Stimulated activated CD8-positive, alpha-beta memory T cell treated with anti-CD3 and anti-CD28 coated beads, Interleukin-7, amount 100 ng/mL, for 1 hour (primary cell): ENCODE measurements around the gene ABRAXAS1.

ENCODE experiments used
- DNase-seq, 2 donors: peaks; one replicate each; pipeline ENCODE4 v3.0.0-alpha.2; 2020; ENCODE audit warnings: low read depth in 2 of 2

Gene ABRAXAS1

DNA sequence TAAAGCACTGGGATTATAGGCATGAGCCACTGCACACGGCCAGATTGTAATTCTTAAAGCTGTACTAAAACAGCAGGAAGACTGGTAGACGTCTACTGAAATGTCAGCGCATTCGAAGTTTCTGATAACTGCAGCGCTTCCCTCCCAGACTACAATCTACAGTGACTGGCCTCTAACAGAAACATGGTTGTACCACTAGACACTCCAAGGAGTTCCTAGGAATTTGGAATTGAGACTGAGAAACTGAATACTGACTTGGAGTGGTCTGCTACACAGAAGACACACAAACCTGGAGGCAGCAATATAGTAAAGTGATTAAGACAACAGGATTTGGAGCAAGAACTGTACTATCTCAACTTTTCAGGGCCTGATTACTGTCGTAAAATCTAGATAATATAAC, 30.2 kb downstream of the ABRAXAS1 start:
- no peak for DNase-seq

DNA sequence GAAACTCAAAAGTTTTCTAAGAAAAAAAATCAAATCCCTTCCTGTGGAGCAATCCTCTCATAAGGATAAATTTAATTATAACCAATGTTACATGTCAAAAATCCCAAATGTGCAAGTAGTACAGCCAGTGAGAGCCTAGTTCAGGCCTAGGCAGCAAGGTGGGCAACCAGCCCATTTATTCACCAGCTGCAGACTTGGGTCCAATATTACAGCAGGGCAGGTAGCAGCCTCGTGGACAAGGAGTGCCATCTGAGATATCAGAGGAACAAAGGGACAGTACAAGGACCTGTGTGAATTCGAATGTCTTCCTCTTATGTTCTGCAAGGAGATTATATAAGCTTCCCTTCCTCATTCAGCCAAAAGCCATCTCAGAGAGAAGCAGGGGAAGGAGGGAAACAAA, 35.9 kb downstream of the ABRAXAS1 start:
- no peak for DNase-seq

DNA sequence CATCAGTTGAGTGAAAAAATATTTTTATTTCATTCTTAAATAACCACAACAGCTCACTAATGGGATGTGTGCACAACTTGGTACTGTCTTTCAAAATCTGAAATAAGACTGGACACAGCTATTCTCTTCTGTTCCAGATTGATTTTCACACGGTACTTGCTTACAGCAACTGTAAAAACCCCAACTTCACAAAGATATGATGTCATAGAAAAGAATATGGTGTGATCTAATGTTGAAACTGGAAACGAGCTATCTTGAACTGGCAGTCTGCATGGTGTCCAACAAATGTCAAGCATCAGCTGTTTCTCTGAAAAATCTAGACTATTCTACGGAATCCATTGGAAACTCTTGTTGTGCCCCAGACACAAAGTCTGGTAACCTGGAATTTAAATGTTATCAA, 44.0 kb downstream of the ABRAXAS1 start:
- no peak for DNase-seq

DNA sequence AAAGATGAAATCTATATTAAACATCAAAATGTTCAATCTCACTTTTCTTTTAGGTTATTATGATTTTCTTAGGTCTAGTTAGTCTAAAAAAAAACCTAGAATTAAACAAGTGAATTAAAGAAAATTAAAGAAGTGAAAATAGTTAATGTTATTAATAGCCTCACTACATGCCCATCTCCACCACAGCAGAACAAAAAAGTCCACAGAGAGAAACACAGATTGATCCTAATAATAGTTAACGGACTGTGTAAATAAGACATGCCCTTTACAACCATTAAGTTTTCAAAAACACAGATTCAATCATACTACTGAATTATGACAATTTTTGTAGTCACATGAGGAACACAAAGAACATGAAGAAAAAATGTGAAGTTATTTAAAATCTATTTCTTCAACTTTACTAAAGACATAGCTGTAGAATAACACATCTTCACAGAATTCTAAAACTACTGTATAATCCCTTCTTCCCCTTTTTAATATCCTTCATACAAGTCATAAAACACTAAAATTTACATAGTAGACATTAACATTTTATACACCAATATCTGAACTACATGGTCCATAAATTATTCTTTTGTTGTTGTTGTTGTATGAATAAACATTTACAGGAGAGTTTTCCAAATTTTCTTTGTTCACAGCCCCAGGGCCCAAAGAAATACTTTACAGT, 44.6 kb downstream of the ABRAXAS1 start:
- no peak for DNase-seq

DNA sequence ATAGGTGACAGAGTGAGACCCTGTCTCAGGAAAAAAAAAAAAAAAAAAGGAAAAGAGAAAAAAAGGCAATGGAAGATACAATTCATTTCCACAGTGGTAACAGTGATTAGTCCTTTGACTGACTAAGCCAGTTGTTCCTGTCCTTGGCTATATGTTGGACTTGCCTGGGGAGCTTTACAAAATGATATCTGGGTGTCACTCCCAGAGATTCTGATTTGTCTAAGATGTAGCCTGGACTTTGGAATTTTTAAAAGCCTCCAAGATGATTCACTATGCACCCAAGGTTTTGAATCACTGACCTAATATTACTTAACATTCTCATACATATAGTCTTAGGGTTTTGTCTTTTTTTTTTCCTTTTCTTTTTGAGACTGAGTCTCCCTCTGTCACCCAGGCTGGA, 46.2 kb downstream of the ABRAXAS1 start:
- no peak for DNase-seq

DNA sequence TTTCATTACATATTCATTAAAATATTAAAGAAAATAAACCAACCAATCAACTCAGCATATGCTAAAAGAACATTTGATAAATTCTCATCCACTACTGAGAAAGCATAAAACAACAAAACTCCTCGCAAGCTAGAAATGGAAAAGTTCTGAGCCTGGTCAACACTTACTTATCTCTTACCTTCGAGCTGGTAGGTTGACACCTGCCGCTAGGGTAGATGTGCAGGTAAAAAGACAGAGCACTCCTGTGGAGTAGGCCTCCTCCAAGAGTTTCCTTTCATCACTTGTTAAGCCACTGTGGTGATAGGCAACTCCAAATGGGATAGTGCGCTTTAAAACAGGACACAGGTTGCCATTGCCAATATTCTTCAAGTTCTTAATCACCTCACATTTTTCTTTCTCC, 48.2 kb downstream of the ABRAXAS1 start:
- no peak for DNase-seq

DNA sequence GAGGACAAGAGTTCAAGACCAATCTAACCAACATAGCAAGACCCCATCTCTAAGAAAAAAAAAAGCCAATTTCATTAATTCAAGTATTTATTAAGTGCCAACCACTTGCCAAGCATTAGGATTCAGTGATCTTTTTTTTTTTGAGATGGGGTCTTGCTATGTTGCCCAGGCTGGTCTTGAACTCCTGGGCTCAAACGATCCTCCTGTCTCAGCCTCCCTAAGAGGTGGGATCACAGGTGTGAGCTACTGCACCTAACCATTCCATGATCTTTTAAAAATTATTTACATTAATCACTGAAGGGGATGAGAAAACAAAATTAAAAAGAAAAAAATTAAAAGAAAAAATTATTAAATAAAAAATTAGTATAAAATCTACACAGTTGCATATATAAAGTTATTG, 53.7 kb downstream of the ABRAXAS1 start:
- no peak for DNase-seq

DNA sequence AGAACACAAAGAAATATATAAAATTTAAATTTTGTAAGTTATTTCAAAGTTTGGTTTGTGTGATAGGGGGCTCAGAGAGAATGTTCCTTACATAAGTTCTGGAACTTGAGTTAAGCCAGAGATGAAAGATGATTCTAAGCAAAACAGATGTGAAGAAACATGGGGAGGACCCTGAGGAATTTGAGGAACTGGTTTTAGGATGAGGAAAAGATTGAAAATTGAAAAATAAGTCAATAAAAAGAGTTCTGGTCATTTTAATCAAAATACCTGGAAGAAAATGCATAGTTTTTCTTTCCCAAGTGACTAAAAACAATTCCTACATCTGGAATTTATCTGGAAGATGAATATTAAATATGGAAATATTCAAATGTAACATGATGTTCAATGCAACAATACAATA, 66.7 kb downstream of the ABRAXAS1 start:
- DNase-seq = no peak

DNA sequence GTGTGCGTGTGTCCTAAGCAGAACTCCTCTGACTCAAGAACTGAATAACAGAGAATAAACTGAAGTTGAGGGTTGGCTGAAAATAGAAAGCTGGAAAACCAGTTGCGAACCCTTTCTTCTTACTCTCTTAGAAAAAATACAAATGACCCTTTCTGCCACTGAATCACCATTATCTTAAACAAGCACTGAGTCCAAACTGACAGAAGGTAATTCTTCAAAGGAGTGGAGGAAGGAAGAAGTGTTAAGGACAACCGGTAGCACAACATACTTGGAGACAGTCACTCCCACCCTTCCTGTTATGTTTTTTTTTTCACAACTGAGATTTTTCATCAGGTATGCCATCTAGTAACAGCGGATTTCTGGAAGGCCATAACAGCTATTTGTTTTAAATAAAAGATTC, 67.3 kb downstream of the ABRAXAS1 start:
- DNase-seq = no peak

DNA sequence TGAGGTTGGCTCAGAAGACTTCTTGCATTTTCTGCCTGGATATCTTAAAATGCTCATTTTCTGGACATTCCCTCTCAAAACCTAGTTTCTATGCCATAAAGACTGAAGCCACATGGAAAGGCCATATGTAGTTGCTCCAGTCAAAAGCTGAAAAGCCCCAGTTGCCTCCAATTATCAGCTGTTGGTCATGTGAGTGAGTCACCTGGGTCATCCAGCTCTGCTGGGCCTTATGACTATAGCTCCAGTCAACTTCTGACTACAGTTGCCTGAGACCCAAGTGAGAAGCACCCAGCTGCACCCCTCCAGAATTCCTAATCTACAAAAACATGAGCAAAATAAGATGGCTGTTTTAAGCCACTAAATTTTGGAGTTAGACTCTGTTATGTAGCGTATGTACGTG, 71.2 kb downstream of the ABRAXAS1 start:
- no peak for DNase-seq
